Gastroesophageal sphincter (tissue), 3 donors: ENCODE results near the gene CCDC186.

Experiments
- POLR2AphosphoS5 ChIP-seq: sonication (generic); formaldehyde crosslinking; IDR thresholded peaks from one replicate; pipeline ENCODE4 v1.6.1; 2017; ENCODE audit warnings: antibody characterized with exemption
- TF ChIP-seq, protein P1 (sequence below), 4 experiments: fragments of 200-600 bp in 2 of 4; fragments of 450-650 bp in 2 of 4; sonication (generic) in 1 of 4; IDR thresholded peaks; one replicate each; pipeline ENCODE4 v1.5.1; 2017 to 2019; ENCODE audit warnings: antibody characterized with exemption in 4 of 4, mild to moderate bottlenecking in 2 of 4, moderate library complexity in 2 of 4

DNA sequence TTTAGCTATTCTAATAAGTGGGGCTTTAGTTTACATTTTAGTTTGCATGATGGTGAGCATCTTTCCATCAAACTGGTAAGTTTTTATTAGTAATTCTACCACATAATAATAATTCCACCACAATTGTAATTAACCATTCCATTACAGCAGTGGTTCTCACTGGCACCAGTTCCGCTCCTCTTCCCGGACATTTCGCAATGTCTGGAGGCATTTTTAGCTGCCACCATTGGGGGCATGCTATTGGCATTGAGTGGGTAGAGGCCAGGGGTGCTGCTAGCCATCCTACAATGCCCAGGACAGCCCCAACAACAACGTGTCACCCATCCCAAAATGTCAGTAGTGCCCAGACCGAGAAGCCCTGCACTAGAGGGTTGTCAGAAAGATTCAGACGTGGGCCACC, 98.9 kb downstream of the CCDC186 start:
- TF ChIP-seq, protein P1, sequence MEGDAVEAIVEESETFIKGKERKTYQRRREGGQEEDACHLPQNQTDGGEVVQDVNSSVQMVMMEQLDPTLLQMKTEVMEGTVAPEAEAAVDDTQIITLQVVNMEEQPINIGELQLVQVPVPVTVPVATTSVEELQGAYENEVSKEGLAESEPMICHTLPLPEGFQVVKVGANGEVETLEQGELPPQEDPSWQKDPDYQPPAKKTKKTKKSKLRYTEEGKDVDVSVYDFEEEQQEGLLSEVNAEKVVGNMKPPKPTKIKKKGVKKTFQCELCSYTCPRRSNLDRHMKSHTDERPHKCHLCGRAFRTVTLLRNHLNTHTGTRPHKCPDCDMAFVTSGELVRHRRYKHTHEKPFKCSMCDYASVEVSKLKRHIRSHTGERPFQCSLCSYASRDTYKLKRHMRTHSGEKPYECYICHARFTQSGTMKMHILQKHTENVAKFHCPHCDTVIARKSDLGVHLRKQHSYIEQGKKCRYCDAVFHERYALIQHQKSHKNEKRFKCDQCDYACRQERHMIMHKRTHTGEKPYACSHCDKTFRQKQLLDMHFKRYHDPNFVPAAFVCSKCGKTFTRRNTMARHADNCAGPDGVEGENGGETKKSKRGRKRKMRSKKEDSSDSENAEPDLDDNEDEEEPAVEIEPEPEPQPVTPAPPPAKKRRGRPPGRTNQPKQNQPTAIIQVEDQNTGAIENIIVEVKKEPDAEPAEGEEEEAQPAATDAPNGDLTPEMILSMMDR (IDR thresholded peaks at IDR 0.05): no peak
- TF ChIP-seq POLR2AphosphoS5: no peak
